Measurements from ENCODE around the gene TFB2M. TPM values are rescaled to one million over a fixed set of nuclear protein-coding genes. Genes with fewer than 3 reads are reported as not detected.
"Not testable (repeated sequence)": the region's sequence is repeated elsewhere in the genome, so short reads cannot be mapped to it uniquely, and the experiment has no call there.

Gene TFB2M
- 18.0 TPM for total RNA-seq
- long read RNA-seq, transcript TFB2M-201 (8 exons, 1,848 nt): major isoform, 11 of 14 reads
- long read RNA-seq, partial matches to known transcripts: 1 of 14 reads
- long read RNA-seq, other reads (novel, unspliced or antisense): 2 of 14 reads

DNA sequence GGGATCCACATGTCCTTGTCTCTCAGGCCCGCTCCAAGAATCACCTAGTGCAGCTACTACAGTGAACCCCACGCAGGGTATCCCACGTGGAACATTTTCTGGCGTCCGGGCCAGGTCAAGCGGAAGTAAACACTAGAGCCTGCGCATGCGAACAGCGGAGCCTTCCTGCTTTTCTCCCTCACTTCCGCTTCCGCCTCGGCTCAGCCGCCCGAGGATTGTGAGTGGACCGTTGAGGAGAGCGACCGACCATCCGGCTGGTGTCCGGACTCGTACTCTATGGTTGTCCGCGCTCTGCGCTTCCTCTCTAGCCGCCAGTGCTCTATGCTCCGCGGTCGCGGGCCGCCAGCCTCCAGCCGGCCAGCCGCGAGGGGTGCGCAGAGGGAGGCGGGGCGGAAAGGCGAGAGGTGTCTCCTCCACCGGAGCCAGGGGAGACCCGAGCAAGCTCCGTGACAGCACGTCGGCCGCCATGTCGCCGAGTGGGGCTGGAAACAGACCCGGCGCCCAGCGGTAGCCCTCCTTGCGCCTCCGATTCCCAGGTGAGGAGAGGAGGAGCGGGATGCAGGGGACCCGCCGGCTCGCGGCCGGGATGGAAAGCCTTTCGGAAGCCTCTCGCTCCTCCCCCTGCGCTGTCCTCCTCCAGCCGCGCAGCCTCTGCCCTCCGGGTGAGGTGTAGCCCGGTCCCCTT is at the start of gene TFB2M, which contains the start of gene CNST:
Gene TFB2M, minus strand, starts transcription at position 134 of the 685 bp plus-strand sequence. Its CDS starts 123 bp downstream, at position 11.
Gene CNST, plus strand, starts transcription at position 329 of the 685 bp plus-strand sequence. CDS start 25,107 bp downstream, outside the sequence.
- intact Hi-C loops (cut with DNase I): loop anchor here (2.0 kb wide), 4 partner anchors 31 to 133 kb away; no protein-coding TSS in a partner anchor
- DNase-seq (ENCODE audit: missing footprints): peak; percentile 98
- ATAC-seq: peak; percentile 99

DNA sequence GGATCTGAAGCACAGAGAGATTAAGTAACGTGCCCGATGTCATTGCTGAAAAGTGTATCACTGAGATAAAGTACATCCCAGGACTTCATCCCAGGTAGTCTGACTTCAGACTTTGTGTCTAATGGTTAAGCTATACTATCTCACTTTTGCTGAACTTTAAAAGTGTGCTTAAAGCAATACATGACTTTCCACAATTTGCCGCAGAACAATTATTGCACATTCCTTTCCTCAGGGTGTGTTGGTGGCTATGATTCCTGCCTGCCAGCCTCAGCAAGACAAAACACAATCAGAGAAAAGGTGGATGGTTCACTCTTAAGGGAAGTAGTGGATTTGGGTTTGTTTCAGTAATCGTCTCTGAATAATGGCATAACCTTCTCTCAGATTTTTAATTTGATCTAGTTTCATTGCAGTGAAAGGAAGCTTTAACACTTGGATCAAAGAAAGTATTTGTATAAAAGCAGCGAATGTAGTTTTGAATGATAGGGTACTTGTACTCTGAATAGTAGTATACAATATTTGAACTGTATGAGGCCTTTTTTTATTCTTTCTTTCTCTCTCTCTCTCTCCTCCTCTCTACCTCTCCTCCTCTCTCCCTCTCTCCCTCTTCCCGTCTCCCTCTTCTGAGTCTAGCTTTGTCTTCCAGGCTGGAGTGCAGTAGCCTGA is 47.2 kb upstream of the TFB2M start:
- no peak for DNase-seq (ENCODE audit: missing footprints)
- intact Hi-C loops (cut with DNase I): no loop called here
- no peak for ATAC-seq

DNA sequence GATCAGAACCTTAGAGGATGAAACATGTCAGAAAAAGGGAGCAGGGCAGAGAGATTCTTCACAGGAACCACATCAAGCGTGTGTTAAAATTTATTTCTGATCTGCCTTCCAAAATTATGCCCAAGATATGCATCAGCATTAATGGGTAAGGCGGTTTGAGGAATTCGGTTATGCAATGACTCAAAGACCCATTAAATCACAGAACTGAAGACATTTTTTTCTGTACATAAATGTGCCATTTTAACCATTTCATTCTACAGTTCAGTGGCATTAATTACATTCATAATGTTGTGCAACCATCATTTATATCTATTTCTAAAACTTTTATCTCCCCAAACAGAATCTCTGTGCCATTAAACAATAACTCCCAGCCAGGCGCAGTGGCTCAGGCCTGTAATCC is 43.6 kb upstream of the TFB2M start:
- intact Hi-C loops (cut with DNase I): loop anchor here (2.0 kb wide), 1 partner anchor 43 kb away; the partner anchor contains the start of genes CNST and TFB2M
- no peak for ATAC-seq

GRCh38 chr1:246608616-246609376 is 42.7 kb upstream of the TFB2M start:
- intact Hi-C loops (cut with DNase I): loop anchor here (2.0 kb wide), 1 partner anchor 42 kb away; the partner anchor contains the start of genes CNST and TFB2M
- DNase-seq (ENCODE audit: missing footprints): no peak
- ATAC-seq: peak; percentile 87

More for the DNA sequence above, 43.6 kb upstream of the TFB2M start:
- no peak for DNase-seq (ENCODE audit: missing footprints)

- intact Hi-C loops (cut with DNase I): no loop called here
- DNase-seq (ENCODE audit: missing footprints) (no peak), ATAC-seq (no peak)
Observed at GRCh38 chr1:246607462-246607861, 41.4 kb upstream of the TFB2M start.

GRCh38 chr1:246605231-246605630 is 39.2 kb upstream of the TFB2M start:
- DNase-seq (ENCODE audit: missing footprints); intact Hi-C loops (cut with DNase I); ATAC-seq: not testable (repeated sequence)

DNA sequence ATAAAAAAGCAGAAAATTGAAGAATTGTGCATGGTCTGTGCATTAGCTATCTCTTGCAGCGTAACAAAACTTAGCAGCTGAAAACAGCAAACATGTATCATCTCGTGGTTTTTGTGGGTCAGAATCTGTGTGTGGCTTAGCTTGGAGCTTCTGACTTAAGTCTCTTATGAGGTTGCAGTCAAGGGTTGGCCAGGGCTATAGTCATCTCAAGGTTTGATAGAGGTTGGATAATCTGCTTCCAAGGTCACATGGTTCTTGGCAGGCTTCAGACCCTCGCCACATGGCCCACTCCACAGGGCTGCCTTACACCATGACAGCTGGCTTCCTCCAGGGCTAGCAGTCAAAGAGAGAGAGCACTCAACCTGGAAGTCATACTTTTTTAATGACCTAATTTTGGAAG is 36.1 kb upstream of the TFB2M start:
- ATAC-seq (no peak), DNase-seq (ENCODE audit: missing footprints) (no peak)
- intact Hi-C loops (cut with DNase I): no loop called here

DNA sequence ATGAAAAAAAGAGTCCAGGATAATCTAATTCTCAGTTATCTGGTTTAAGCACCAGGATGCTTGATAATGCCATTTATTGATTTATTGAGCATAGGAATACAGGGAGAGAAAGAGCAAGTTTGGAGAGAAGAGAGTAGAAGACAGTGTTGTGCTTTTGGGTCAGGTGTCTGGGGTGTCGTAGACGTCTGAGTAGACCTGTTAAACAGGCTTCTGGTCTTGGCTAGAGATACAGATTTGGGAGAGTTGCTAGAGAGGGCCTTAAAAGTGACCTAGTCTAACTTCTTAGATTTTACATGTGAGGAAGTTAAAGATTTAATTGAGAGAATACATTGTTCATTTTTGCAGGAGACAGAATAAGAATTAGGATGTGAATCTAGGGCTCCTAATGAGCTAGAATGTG is 34.5 kb upstream of the TFB2M start:
- no peak for DNase-seq (ENCODE audit: missing footprints)
- ATAC-seq: no peak
- intact Hi-C loops (cut with DNase I): no loop called here

DNA sequence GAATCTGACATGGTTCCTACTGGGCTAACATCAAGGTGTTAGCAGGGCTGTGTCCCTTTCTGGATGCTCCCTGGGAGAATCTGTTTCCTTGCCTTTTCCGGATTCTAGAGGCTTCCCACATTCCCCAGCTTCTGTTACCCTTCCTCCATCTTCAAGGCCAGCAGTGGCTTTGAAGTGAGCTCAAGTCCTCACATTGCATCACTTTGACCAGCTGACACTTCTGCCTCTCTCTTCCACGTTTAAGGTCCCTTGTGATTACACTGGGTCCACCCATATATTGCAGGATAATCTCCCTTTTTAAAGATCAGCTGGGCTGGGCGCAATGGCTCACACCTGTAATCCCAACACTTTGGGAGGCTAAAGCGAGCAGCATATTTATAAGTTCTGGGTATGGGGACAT is 33.3 kb upstream of the TFB2M start:
- ATAC-seq: no peak
- DNase-seq (ENCODE audit: missing footprints): no peak
- intact Hi-C loops (cut with DNase I): no loop called here

GRCh38 chr1:246597971-246598370 is 31.9 kb upstream of the TFB2M start:
- DNase-seq (ENCODE audit: missing footprints): no peak
- intact Hi-C loops (cut with DNase I): loop anchor here (2.0 kb wide), 1 partner anchor 31 kb away; the partner anchor contains the start of genes CNST and TFB2M
- ATAC-seq: peak; percentile 16

GRCh38 chr1:246597340-246597739 is 31.3 kb upstream of the TFB2M start:
- peak; percentile 90 for ATAC-seq
- DNase-seq (ENCODE audit: missing footprints): no peak
- intact Hi-C loops (cut with DNase I): loop anchor here (2.0 kb wide), 1 partner anchor 31 kb away; the partner anchor contains the start of genes CNST and TFB2M

- DNase-seq (ENCODE audit: missing footprints) (no peak), ATAC-seq (no peak)
- intact Hi-C loops (cut with DNase I): no loop called here
Observed at GRCh38 chr1:246595146-246595545, 29.1 kb upstream of the TFB2M start.

- intact Hi-C loops (cut with DNase I): no loop called here
Observed at GRCh38 chr1:246592695-246593094, 26.6 kb upstream of the TFB2M start.

GRCh38 chr1:246591958-246592357 is 25.9 kb upstream of the TFB2M start:
- intact Hi-C loops (cut with DNase I): no loop called here
- DNase-seq (ENCODE audit: missing footprints) (no peak), ATAC-seq (no peak)

More at GRCh38 chr1:246592695-246593094, 26.6 kb upstream of the TFB2M start:
- DNase-seq (ENCODE audit: missing footprints) (no peak), ATAC-seq (no peak)

DNA sequence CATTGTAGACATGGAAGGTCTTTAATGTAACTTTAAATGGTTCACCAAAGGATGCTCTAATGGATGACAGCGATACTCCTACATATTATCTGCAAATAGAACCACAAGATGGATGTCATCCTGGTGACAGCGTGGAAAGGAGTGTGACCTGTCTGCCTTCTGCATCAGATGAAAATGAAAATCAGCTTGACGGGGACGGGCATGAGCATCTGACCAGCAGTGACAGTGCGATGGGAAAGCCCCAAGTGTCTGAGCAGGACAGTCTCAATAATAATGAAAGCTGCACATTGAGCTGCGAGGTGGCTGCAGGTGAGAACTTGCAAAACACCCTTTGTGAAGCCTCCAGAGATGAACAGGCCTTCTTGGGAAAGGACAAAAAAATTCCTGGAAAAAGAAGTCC is 25.4 kb upstream of the TFB2M start:
- DNase-seq (ENCODE audit: missing footprints): no peak
- intact Hi-C loops (cut with DNase I): no loop called here
- no peak for ATAC-seq

DNA sequence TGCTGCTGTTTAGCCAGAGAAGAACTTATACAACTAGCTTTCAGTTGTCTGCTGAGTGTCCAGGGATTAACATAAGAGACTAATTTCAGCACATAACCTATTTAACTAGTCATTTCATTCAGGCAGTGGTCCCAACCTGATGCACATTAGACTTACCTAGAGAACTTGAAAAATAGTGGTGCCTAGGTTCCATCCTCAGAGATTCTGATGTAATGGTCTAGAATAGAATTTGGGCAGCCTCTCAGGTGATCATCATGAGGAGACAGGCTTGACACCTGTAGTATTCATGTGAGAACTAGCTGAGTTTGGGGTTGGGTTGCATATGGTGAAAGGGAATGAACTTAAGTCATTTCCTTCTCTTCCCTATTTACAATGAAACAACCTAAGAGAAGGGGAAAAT is 25.0 kb upstream of the TFB2M start:
- ATAC-seq (no peak), DNase-seq (ENCODE audit: missing footprints) (no peak)
- intact Hi-C loops (cut with DNase I): no loop called here

DNA sequence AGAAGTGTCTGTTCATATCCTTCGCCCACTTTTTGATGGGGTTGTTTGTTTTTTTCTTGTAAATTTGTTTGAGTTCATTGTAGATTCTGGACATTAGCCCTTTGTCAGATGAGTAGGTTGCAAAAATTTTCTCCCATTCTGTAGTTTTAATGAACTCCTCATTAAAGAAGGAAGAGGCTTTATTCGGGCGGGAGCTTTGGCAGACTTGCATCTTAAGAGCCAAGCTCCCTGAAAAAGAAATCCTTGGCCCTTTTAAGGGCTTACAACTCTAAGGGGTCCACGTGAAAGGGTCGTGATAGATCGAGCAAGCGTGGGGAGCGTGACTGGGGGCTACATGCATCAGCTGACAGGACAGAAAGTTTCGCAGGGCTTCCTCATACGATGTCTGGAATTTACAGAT is 23.9 kb upstream of the TFB2M start:
- ATAC-seq; intact Hi-C loops (cut with DNase I): not testable (repeated sequence)

GRCh38 chr1:246588159-246588721 is 22.2 kb upstream of the TFB2M start:
- ATAC-seq (no peak), DNase-seq (ENCODE audit: missing footprints) (no peak)
- intact Hi-C loops (cut with DNase I): no loop called here

More for the DNA sequence above, 23.9 kb upstream of the TFB2M start:
- not testable (repeated sequence) for DNase-seq (ENCODE audit: missing footprints)
